Upper lobe of left lung (tissue), 6 donors: ENCODE results near the gene TECTA. TPM values are rescaled to one million over a fixed set of nuclear protein-coding genes. Genes with fewer than 3 reads are reported as not detected.
A peak's percentile ranks its signal among the peaks of the same experiment; 100 is the strongest.

Experiments used
- ATAC-seq, 2 donors: fragments of 200-7000 bp; cut with Tn5 transposase; one replicate each; pipeline ENCODE4 v1.9.1; 2022; ENCODE audit warnings: mild to moderate bottlenecking in 2 of 2, moderate library complexity in 2 of 2; ENCODE audit not compliant: low FRiP score in 2 of 2
- DNase-seq, 2 donors: peaks; one replicate each; pipeline ENCODE4 v3.0.0-alpha.2; 2019 to 2020
- H3K27ac ChIP-seq, 4 donors: fragments of 200-600 bp; sonication (generic); one replicate each; pipeline ENCODE4 v1.5.1; 2016 to 2019
- H3K27me3 ChIP-seq, 4 donors: fragments of 200-600 bp; sonication (generic); one replicate each; pipeline ENCODE4 v1.5.1; 2017 to 2019
- H3K36me3 ChIP-seq, 4 donors: fragments of 200-600 bp; sonication (generic); one replicate each; pipeline ENCODE4 v1.5.1; 2016 to 2019
- H3K4me1 ChIP-seq, 4 donors: fragments of 200-600 bp; sonication (generic); one replicate each; pipeline ENCODE4 v1.5.1; 2018 to 2019
- H3K4me3 ChIP-seq, 4 donors: fragments of 200-600 bp; sonication (generic); one replicate each; pipeline ENCODE4 v1.5.1; 2017 to 2019; ENCODE audit warnings: mild to moderate bottlenecking in 2 of 4, moderate library complexity in 1 of 4
- H3K9me3 ChIP-seq, 4 donors: fragments of 200-600 bp; sonication (generic); one replicate each; pipeline ENCODE4 v1.5.1; 2018 to 2019
- EP300 ChIP-seq, 4 donors: sonication (generic); formaldehyde crosslinking; IDR thresholded peaks; one replicate each; pipeline ENCODE4 v1.5.1; 2017; ENCODE audit warnings: antibody characterized with exemption in 4 of 4, control low read depth in 2 of 4
- POLR2A ChIP-seq, 4 donors: fragments of 450-650 bp; IDR thresholded peaks; one replicate each; pipeline ENCODE4 v1.5.1; 2016 to 2017; ENCODE audit warnings: antibody characterized with exemption in 4 of 4, mild to moderate bottlenecking in 2 of 4
- POLR2AphosphoS5 ChIP-seq, 2 donors: sonication (generic); formaldehyde crosslinking; IDR thresholded peaks; one replicate each; pipeline ENCODE4 v1.5.1; 2017; ENCODE audit warnings: antibody characterized with exemption in 2 of 2
- WGBS, 2 donors: methylation state at CpG; one replicate each; pipeline ENCODE4 v1.1.5; 2017 to 2018; 5-methylcytosine and 5-hydroxymethylcytosine counted together
- total RNA-seq, 6 donors: library from RNA; depleted of rRNA in 4 of 6; stranded (reverse); fragments of >200 nt in 4 of 6; gene quantifications; one replicate each; pipeline versions ENCODE4 v1.1.0 to v1.2.1, GENCODE V29; 2016 to 2021
- TF ChIP-seq, protein P1 (sequence below), 6 experiments: fragments of 450-650 bp in 4 of 6; fragments of 200-600 bp in 2 of 6; sonication (generic) in 2 of 6; IDR thresholded peaks; one replicate each; pipeline ENCODE4 v1.5.1; 2016 to 2019; ENCODE audit warnings: antibody characterized with exemption in 6 of 6
- donor health status: DM: no; HTN: no; CAD: no; lungs with moderate emphysema.
- donor health status: DM: no; HTN: yes; CAD: no; lungs with severe emphysema.

The TECTA gene
- total RNA-seq, 6 donors from 2014 or later, result 0.89 to 4.7 (median 1.8) TPM

- TF ChIP-seq EP300 (IDR thresholded peaks at IDR 0.05), result no peak
- TF ChIP-seq POLR2A (IDR thresholded peaks at IDR 0.05), result no peak
- TF ChIP-seq, protein P1, sequence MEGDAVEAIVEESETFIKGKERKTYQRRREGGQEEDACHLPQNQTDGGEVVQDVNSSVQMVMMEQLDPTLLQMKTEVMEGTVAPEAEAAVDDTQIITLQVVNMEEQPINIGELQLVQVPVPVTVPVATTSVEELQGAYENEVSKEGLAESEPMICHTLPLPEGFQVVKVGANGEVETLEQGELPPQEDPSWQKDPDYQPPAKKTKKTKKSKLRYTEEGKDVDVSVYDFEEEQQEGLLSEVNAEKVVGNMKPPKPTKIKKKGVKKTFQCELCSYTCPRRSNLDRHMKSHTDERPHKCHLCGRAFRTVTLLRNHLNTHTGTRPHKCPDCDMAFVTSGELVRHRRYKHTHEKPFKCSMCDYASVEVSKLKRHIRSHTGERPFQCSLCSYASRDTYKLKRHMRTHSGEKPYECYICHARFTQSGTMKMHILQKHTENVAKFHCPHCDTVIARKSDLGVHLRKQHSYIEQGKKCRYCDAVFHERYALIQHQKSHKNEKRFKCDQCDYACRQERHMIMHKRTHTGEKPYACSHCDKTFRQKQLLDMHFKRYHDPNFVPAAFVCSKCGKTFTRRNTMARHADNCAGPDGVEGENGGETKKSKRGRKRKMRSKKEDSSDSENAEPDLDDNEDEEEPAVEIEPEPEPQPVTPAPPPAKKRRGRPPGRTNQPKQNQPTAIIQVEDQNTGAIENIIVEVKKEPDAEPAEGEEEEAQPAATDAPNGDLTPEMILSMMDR (IDR thresholded peaks at IDR 0.05), result no peak
- no peak for TF ChIP-seq POLR2AphosphoS5 (IDR thresholded peaks at IDR 0.05)
- no peak for ATAC-seq
- H3K27ac ChIP-seq, result no peak overlapping the region
Measured at GRCh38 chr11:121151207-121151688, 50.2 kb downstream of the TECTA start.

DNA sequence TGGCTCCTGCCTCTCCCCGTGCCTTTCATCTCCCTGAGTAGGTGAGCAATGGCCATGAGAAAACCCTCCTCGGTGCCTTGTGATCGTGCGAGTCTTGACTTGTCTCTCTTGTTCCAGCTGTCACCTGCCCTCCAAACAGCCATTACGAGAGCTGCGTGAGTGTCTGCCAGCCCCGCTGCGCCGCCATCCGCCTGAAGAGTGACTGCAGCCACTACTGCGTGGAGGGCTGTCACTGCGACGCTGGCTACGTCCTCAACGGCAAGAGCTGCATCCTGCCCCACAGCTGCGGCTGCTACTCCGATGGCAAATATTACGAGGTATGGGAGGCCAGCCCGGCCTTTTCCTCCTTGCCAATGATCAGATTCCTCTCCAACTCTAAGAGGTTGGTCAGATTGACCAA is 51.7 kb downstream of the TECTA start:
- TF ChIP-seq POLR2A (IDR thresholded peaks at IDR 0.05), result no peak
- H3K9me3 ChIP-seq, result no peaks in the 10 kb centered on the region
- no peaks in the 10 kb centered on the region for H3K36me3 ChIP-seq
- WGBS, 2 donors, result 93% methylated on average over 18 to 19 of the region's 19 CpGs
- no peak overlapping the region for H3K27ac ChIP-seq
- no peaks in the 10 kb centered on the region for H3K4me1 ChIP-seq
- H3K4me3 ChIP-seq, result no peak overlapping the region
- no peaks in the 10 kb centered on the region for H3K27me3 ChIP-seq
- ATAC-seq, result no peak
- DNase-seq, result peak in 1 of 2 donors; percentile 78

More at GRCh38 chr11:121151207-121151688, 50.2 kb downstream of the TECTA start:
- Histone ChIP-seq H3K4me3 (no peak overlapping the region), H3K9me3 (no peaks in the 10 kb centered on the region), H3K36me3 (no peaks in the 10 kb centered on the region), H3K27me3 (no peaks in the 10 kb centered on the region), H3K4me1 (no peaks in the 10 kb centered on the region)
- 71 to 95% methylated on average over 4 of the region's 4 CpGs for WGBS, 2 donors
- DNase-seq, result no peak

DNA sequence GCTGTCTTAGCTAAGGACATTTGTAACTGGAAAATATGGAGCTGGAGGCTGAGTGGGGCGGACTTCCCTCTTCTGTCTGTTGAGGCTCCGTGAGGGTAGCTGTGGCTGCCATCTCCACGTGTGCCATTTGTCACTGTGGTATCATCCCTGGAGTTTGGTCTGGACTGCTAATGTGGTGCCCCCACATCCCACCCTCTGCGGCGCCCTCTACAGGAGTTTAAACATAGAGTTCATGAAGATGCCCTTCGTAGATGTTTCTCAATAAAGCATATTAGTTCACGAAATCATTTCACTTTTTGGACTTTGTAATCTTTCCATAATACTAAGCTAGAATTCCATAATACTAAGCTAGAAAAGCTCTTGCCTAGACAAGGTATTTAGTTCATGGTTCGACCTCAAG is 52.4 kb downstream of the TECTA start:
- Histone ChIP-seq H3K4me1 (no peaks in the 10 kb centered on the region), H3K27ac (no peak overlapping the region), H3K27me3 (no peaks in the 10 kb centered on the region), H3K36me3 (no peaks in the 10 kb centered on the region), H3K9me3 (no peaks in the 10 kb centered on the region), H3K4me3 (no peak overlapping the region)
- DNase-seq (no peak), ATAC-seq (no peak)
- 79 to 93% methylated on average over 7 to 8 of the region's 8 CpGs for WGBS, 2 donors
- TF ChIP-seq POLR2AphosphoS5 (IDR thresholded peaks at IDR 0.05), result no peak
- TF ChIP-seq POLR2A (IDR thresholded peaks at IDR 0.05), result no peak
- TF ChIP-seq, protein P1 (IDR thresholded peaks at IDR 0.05), result no peak
- TF ChIP-seq EP300 (IDR thresholded peaks at IDR 0.05), result no peak

DNA sequence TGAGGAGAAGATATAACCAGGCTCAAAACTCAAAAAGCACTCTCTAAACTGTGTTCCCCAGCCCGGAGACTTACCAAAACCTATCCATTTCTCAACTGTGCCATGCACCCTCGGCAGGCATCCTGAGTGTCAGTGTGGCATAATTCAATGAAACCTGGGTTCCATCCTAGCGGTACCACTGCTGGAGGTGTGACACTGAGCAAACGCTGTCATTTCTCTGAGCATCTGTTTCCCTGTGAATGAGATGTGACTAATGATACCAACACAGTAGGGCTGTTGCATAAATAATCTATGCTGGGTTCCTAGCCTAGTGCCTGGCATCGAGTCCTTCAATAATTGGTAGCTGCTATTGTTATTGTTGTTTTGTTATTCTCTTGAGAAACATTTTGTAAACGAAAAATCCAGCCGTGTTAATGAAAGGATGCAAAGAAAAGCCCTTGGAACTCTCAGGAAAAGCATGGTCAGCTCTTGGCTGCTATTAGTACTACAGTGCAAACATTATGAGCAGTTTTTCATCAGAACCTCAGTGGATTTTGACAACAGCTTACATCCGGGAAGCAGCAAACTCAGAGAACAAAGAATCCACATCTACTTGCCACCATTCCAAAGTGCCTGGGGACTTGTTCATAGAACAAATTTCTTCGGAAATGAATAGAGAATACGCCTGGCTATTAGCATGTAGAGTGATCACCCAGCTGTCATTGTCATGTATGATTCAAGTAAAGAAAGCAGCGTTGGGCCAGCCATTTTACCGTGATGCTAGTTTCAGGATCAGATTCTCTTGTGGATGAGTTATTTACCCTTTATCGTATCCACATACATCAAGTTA is 53.7 kb downstream of the TECTA start:
- TF ChIP-seq, protein P1 (IDR thresholded peaks at IDR 0.05), result no peak
- TF ChIP-seq EP300 (IDR thresholded peaks at IDR 0.05) (no peak), POLR2A (IDR thresholded peaks at IDR 0.05) (no peak), POLR2AphosphoS5 (IDR thresholded peaks at IDR 0.05) (no peak)
- Histone ChIP-seq H3K4me3 (no peak overlapping the region), H3K27ac (no peak overlapping the region), H3K36me3 (no peaks in the 10 kb centered on the region), H3K27me3 (no peaks in the 10 kb centered on the region), H3K9me3 (no peaks in the 10 kb centered on the region), H3K4me1 (no peaks in the 10 kb centered on the region)
- 80 to 81% methylated on average over 13 of the region's 13 CpGs for WGBS, 2 donors
- no peak for ATAC-seq
- DNase-seq, result no peak

- Histone ChIP-seq H3K27ac (no peak overlapping the region), H3K9me3 (no peaks in the 10 kb centered on the region), H3K4me1 (no peaks in the 10 kb centered on the region), H3K27me3 (no peaks in the 10 kb centered on the region), H3K4me3 (no peak overlapping the region), H3K36me3 (no peaks in the 10 kb centered on the region)
- 91 to 92% methylated on average over 36 of the region's 36 CpGs for WGBS, 2 donors
- ATAC-seq (no peak), DNase-seq (peak in 1 of 2 donors; percentile 77)
- TF ChIP-seq EP300 (IDR thresholded peaks at IDR 0.05) (no peak), POLR2A (IDR thresholded peaks at IDR 0.05) (no peak), POLR2AphosphoS5 (IDR thresholded peaks at IDR 0.05) (no peak)
- TF ChIP-seq, protein P1 (IDR thresholded peaks at IDR 0.05), result no peak
Measured at GRCh38 chr11:121157756-121158155, 56.7 kb downstream of the TECTA start.
